Measurements from ENCODE around the gene RGS17. TPM values are rescaled to one million over a fixed set of nuclear protein-coding genes. Genes with fewer than 3 reads are reported as not detected.

The RGS17 gene
- total RNA-seq, 1 donor from 2014 or later = 8.1 TPM

GRCh38 chr6:153086225-153086990 is 44.7 kb downstream of the RGS17 start:
- Histone ChIP-seq H3K9ac (no peak overlapping the region), H3K9me3 (ENCODE audit: low read depth) (no peaks in the 10 kb centered on the region), H3K4me2 (no peak overlapping the region), H3K36me3 (no peaks in the 10 kb centered on the region), H3F3A (ENCODE audit: low read depth) (no peaks in the 10 kb centered on the region), H2AFZ (replicated peaks) (no peak overlapping the region), H3K27me3 (no peaks in the 10 kb centered on the region), H3K27ac (no peak overlapping the region), H3K4me1 (no peaks in the 10 kb centered on the region), H4K20me1 (ENCODE audit: low read depth) (no peaks in the 10 kb centered on the region), H3K4me3 (no peak overlapping the region), H3K79me2 (ENCODE audit: low read depth) (no peaks in the 10 kb centered on the region)
- H3K27me3 Mint-ChIP-seq (ENCODE audit: insufficient read depth, low read depth) = peaks cover 2% of the 10 kb centered on the region
- no peak for TF ChIP-seq EZH2 (IDR thresholded peaks at IDR 0.05)
- TF ChIP-seq EZH2phosphoT487 (IDR thresholded peaks at IDR 0.05) = no peak
- TF ChIP-seq CTCF (IDR thresholded peaks at IDR 0.05) = no peak
- no peaks in the 10 kb centered on the region for H3K36me3 Mint-ChIP-seq
- DNase-seq (ENCODE audit: low spot score) = no peak
- no peaks in the 10 kb centered on the region for H3K9me3 Mint-ChIP-seq
- peaks cover 7% of the 10 kb centered on the region for H3K4me1 Mint-ChIP-seq
- H3K4me3 Mint-ChIP-seq = no peak overlapping the region
- no peak overlapping the region for H3K27ac Mint-ChIP-seq

- H3F3A ChIP-seq (ENCODE audit: low read depth) = no peaks in the 10 kb centered on the region
- TF ChIP-seq EZH2 (IDR thresholded peaks at IDR 0.05) (no peak), CTCF (IDR thresholded peaks at IDR 0.05) (no peak), EZH2phosphoT487 (IDR thresholded peaks at IDR 0.05) (no peak)
- H3K27ac ChIP-seq = no peak overlapping the region
- Mint-ChIP-seq H3K4me1 (no peaks in the 10 kb centered on the region), H3K4me3 (no peak overlapping the region), H3K27me3 (ENCODE audit: insufficient read depth, low read depth) (peaks cover 2% of the 10 kb centered on the region), H3K27ac (no peak overlapping the region), H3K36me3 (no peaks in the 10 kb centered on the region), H3K9me3 (no peaks in the 10 kb centered on the region)
- H2AFZ ChIP-seq (replicated peaks) = no peak overlapping the region
- H3K79me2 ChIP-seq (ENCODE audit: low read depth) = no peaks in the 10 kb centered on the region
- H3K36me3 ChIP-seq = no peaks in the 10 kb centered on the region
- no peaks in the 10 kb centered on the region for H3K27me3 ChIP-seq
- DNase-seq (ENCODE audit: low spot score) = no peak
- no peaks in the 10 kb centered on the region for H3K4me1 ChIP-seq
- no peaks in the 10 kb centered on the region for H3K9me3 ChIP-seq (ENCODE audit: low read depth)
- H4K20me1 ChIP-seq (ENCODE audit: low read depth) = no peaks in the 10 kb centered on the region
- H3K9ac ChIP-seq = no peak overlapping the region
- H3K4me2 ChIP-seq = no peak overlapping the region
- no peak overlapping the region for H3K4me3 ChIP-seq
Observed at GRCh38 chr6:153085239-153085638, 45.8 kb downstream of the RGS17 start.

GRCh38 chr6:153084393-153084792 is 46.7 kb downstream of the RGS17 start:
- no peaks in the 10 kb centered on the region for H3K9me3 Mint-ChIP-seq
- Histone ChIP-seq H3K4me3 (no peak overlapping the region), H3K4me2 (no peak overlapping the region), H3K9me3 (ENCODE audit: low read depth) (no peaks in the 10 kb centered on the region), H3F3A (ENCODE audit: low read depth) (no peaks in the 10 kb centered on the region), H3K36me3 (no peaks in the 10 kb centered on the region), H3K79me2 (ENCODE audit: low read depth) (no peaks in the 10 kb centered on the region), H4K20me1 (ENCODE audit: low read depth) (no peaks in the 10 kb centered on the region), H3K27ac (no peak overlapping the region), H3K4me1 (no peaks in the 10 kb centered on the region), H2AFZ (replicated peaks) (no peak overlapping the region), H3K9ac (no peak overlapping the region), H3K27me3 (no peaks in the 10 kb centered on the region)
- no peaks in the 10 kb centered on the region for H3K36me3 Mint-ChIP-seq
- no peak overlapping the region for H3K4me3 Mint-ChIP-seq
- H3K27ac Mint-ChIP-seq = no peak overlapping the region
- DNase-seq (ENCODE audit: low spot score) = no peak
- H3K27me3 Mint-ChIP-seq (ENCODE audit: insufficient read depth, low read depth) = no peaks in the 10 kb centered on the region
- H3K4me1 Mint-ChIP-seq = no peaks in the 10 kb centered on the region
- no peak for TF ChIP-seq EZH2 (IDR thresholded peaks at IDR 0.05)
- TF ChIP-seq EZH2phosphoT487 (IDR thresholded peaks at IDR 0.05) = no peak
- no peak for TF ChIP-seq CTCF (IDR thresholded peaks at IDR 0.05)
